ENCODE measurements around the gene KRTAP3-2.
"Not testable (repeated sequence)": the region's sequence is repeated elsewhere in the genome, so short reads cannot be mapped to it uniquely, and the experiment has no call there.

Gene KRTAP3-2

GRCh38 chr17:40999563-40999962 is at the start of gene KRTAP3-2:
TSS of gene KRTAP3-2 (minus strand) at chr17:40999906. CDS start at chr17:40999853, 53 bp downstream.
- not testable (repeated sequence) for DNase-seq

GRCh38 chr17:41049110-41049509 is 49.4 kb upstream of the KRTAP3-2 start:
- DNase-seq = no peak

- DNase-seq = no peak
Measured at GRCh38 chr17:41048441-41048840, 48.7 kb upstream of the KRTAP3-2 start.

DNA sequence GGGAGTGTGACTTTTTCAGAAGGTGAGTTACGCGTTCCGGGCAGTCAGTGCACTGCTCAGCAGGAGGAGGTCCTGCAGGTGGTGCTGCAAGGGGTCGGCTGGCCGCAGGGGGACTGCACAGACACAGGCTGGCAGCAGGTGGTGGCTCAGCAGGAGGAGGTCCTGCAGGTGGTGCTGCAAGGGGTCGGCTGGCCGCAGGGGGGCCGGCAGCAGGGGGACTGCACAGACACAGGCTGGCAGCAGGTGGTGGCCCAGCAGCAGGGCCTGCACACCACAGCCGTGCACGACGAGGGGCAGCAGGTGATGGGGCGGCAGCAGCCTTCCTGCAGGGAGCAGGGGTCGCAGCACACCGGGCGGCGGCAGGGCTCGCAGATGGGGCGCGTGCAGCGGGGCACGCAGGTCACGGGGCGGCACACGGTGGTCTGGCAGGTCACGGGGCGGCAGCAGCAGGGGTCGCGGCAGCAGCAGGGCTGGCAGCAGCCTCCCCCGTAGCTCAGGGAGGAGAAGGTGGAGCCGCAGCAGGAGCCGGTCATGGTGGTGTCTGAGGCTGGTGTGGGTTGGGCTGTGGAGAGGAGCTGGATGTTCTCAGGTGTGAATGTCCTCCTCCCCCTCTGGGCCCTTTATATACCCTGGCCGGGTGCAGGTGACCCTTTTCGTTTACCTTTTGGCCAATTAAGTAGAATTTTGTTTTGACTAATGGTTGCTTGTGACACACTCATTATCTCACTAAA is 47.2 kb upstream of the KRTAP3-2 start, which contains the start of gene KRTAP2-1:
Gene KRTAP2-1 (minus strand): TSS at position 582 of the 731 bp plus-strand sequence. CDS start 49 bp downstream, at position 533.
- not testable (repeated sequence) for DNase-seq

GRCh38 chr17:41042953-41043352 is 43.2 kb upstream of the KRTAP3-2 start:
- no peak for DNase-seq

DNA sequence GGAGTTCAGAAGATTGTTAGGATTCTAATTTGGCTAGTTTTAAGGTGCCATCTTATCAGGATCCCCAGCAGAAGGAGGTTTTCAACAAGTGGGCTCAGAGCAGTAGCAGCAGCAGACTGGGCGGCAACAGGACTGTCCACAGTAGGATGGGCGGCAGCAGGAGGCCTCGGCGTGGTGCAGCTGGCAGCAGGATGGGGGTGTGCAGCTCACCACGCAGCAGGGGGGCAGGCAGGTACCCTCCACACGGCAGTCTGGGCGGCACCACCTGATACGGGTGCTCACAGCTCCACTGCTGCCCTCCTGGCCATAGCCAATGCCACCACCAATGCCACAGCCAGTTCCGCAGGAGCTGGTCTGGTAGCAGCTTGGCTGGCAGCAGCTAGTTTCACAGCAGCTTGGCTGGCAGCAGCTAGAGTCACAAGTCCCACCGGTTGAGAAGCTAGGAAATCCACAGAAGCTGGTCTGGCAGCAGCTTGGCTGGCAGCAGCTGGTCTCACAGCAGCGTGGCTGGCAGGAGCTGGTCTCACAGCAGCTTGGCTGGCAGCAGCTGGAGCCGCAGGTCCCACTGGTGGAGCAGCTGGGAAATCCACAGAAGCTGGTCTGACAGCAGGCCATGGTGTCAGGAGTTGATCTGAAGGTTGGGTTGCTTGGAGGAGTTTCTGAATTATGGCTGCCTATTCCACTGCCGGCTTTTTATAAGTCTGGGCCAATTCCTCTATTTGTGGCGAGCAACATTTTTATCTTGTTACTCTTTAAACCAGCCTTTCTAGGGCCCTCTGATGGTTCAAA is 41.3 kb upstream of the KRTAP3-2 start, which contains the start of gene KRTAP1-1:
Gene KRTAP1-1 (minus strand): TSS at position 668 of the 789 bp plus-strand sequence. CDS start 53 bp downstream, at position 615.
- not testable (repeated sequence) for DNase-seq

DNA sequence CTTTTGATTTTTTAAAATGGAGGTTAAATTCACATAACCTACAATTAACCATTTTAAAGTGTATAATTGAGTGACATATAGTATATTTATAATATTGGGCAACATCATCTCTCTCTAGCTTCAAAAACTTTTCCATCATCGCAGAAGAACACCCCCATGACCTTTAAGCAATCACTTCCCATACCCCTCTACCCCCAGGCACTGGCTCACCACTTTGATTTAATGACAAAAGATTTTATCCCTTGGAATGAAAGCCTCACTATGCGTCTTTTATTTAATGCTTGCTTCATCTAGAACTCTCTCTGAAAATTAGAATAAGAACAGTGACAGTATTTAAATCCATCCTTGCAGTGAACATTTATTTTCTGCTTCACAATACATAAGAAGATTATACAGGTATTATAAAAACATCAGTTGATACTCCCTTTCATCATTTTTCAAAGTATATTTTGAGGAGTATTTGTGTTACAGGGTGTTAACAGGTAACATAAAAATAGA is 38.2 kb upstream of the KRTAP3-2 start:
- no peak for DNase-seq

- not testable (repeated sequence) for DNase-seq
Measured at GRCh38 chr17:41034346-41034935, 34.7 kb upstream of the KRTAP3-2 start, which contains the start of gene KRTAP1-3. TSS of gene KRTAP1-3 (minus strand) at chr17:41034874. CDS start at chr17:41034821, 53 bp downstream.

GRCh38 chr17:41029633-41030245 is 30.0 kb upstream of the KRTAP3-2 start, which contains the start of gene KRTAP1-4:
TSS of gene KRTAP1-4 (minus strand) at chr17:41030195. CDS start at chr17:41030078, 117 bp downstream.
- DNase-seq = no peak

GRCh38 chr17:41026715-41027471 is 27.2 kb upstream of the KRTAP3-2 start, which contains the start of gene KRTAP1-5:
TSS of gene KRTAP1-5 (minus strand) at chr17:41027208. CDS start at chr17:41027155, 53 bp downstream.
- DNase-seq = peak; percentile 10

DNA sequence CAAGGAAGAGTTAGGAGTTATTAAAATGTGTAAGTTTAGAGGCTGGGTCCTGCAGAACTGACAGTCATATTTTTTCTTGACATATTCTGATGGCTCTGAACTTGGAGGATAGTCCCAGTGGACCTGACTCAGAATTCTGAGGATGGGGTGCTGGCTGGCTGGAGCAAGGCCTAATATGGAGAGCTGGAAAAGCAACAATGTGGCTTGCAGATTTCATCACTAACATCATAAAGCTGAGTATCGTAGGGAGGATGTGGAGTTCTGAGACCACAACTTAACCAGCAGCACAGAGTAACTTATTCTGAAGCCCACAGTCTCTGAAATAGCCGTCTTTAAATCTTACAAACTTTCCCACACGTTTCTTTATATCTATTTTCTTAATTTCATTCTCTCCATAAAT is 25.0 kb upstream of the KRTAP3-2 start:
- no peak for DNase-seq

DNA sequence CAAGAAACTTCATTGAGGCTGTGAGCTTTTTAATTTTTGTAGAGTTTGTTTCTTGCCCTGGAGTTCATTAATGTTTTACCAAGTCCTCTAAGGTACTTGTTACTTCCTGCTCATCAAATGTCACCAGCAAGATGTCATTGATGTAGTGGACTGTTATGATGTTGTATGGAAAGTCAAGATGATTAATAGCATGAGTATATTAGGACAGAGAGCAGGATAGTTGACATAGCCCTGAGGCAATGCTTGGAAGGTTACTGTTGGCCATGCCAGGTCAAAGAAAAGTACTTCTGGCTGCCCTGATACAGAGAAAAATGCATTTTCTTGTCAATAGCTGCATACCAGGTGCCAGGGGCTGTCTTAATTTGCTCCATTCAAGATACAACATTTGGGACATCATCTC is 20.6 kb upstream of the KRTAP3-2 start:
- DNase-seq = no peak

DNA sequence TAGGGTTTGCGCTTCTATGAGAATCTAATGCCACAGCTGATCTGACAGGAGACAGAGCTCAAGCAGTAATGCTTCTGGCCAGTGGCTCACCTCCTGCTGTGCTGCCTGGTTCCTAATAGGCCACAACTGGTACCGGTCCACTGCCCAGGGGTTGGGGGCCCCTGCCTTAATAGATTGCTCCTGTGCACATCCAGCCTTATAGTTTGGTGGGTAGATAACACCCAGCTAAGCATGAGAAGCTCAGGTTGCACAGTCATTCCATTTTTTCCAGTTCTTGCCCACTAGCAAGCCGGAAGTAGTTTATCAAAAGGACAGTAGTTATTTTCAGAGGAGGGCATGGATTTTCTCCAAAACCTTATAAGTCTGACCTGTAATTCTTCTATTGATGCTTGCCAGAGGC is 19.7 kb upstream of the KRTAP3-2 start:
- no peak for DNase-seq

- no peak for DNase-seq
Measured at GRCh38 chr17:41018541-41018940, 18.8 kb upstream of the KRTAP3-2 start.

GRCh38 chr17:41016578-41017215 is 17.0 kb upstream of the KRTAP3-2 start:
- DNase-seq = no peak

DNA sequence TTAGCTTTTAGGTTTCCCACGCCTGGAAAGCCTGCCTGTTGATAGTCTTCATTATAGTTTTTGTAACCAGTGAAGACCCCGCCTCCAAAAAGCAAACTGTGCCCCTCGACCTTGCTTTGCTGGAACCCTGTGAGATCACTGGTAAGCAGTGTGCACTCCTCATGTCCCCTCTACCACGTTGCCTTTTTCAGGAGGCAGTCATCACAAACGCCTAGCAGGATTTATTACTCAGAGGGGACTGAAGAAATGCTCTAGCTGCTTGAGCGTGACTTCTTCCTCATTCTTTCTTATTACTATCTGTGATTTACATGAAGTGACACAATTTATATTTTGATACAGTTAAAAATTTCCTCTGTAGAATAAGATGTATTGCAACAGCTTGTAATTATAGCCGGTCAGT is 15.7 kb upstream of the KRTAP3-2 start:
- DNase-seq = no peak

- DNase-seq = no peak
Measured at GRCh38 chr17:41013606-41014005, 13.9 kb upstream of the KRTAP3-2 start.

DNA sequence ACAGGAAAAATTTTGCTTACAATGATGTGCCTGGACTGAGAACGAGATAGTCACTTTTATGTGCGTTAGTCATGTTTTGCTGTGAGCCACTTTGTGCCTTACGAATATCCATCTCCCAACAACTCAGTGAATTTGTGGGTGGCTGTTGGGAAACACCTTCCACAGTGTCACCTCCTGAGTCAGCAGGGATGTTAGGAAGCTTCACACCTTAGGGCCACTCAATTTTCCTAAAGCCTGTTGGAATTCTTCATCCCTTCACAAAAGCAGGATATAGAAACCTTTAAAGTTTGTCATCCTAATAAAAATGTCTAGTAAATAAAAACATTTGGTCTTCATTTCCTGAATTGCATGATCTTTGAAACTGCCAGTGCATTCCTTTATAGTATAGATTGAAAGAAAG is 13.5 kb upstream of the KRTAP3-2 start:
- DNase-seq = no peak

DNA sequence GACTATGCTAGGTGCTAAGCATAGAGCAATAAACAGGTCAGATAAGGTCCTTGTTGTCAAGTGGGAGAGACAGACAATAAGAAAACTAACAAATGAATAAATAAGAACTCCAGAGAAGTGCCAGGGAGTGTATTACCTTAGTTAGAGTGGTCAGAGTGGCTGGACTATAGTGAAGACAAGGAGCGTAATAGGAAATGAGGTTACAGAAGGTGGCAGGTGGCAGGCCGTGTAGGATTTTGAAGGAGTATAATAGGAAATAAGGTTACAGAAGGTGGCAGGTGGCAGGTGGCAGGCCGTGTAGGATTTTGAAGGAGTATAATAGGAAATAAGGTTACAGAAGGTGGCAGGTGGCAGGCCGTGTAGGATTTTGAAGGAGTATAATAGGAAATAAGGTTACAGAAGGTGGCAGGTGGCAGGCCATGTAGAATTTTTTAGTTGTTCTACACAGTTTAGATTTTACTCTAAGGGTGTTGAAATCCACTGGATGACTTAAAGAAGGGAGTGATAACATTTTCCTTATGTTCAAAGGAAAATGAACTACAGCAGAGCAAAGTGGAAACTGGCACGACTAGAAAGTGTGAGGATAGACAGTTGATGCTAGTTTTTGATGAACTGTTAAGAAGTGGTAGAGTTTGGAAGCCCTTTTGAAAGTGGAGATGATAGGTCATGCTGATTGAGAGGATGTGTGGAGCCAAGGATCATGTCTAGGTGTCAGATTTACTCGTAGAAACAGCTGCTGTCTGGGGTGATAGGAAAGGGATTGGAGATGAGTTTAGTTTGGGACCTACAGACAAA is 12.8 kb upstream of the KRTAP3-2 start:
- DNase-seq = no peak

DNA sequence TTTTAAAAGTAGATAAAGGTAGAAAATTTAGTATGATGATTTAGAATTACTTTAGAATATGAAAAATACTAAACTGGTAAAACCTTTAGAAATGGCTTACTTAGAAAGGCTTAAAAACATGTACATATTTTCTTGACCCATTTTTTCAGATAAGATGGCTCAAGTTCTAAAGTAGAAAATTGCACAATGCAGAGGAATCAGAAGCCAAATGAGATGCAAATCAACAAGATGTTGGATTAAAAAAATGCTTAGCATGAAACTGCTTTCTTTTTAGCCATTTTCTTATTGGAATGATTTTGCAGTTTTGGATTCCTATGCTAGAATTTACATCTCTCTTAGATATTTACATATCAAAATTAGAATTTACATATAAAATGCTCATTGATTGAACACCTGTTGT is 10.7 kb upstream of the KRTAP3-2 start:
- DNase-seq = no peak

All from NCI-H226 (cell line).